Gastroesophageal sphincter (tissue), 3 donors: Measurements from ENCODE around the gene TSKU.

ENCODE experiments used
- EP300 ChIP-seq: sonication (generic); formaldehyde crosslinking; IDR thresholded peaks from one replicate; pipeline ENCODE4 v1.6.1; 2017; ENCODE audit warnings: antibody characterized with exemption, mild to moderate bottlenecking
- POLR2A ChIP-seq, 2 donors: fragments of 450-650 bp; IDR thresholded peaks; one replicate each; pipeline ENCODE4 v1.6.1; 2017; ENCODE audit warnings: antibody characterized with exemption in 2 of 2, mild to moderate bottlenecking in 2 of 2, moderate library complexity in 1 of 2
- POLR2AphosphoS5 ChIP-seq: sonication (generic); formaldehyde crosslinking; IDR thresholded peaks from one replicate; pipeline ENCODE4 v1.6.1; 2017; ENCODE audit warnings: antibody characterized with exemption
- TF ChIP-seq, protein P1 (sequence below), 4 experiments: fragments of 200-600 bp in 2 of 4; fragments of 450-650 bp in 2 of 4; sonication (generic) in 1 of 4; IDR thresholded peaks; one replicate each; pipeline ENCODE4 v1.5.1; 2017 to 2019; ENCODE audit warnings: antibody characterized with exemption in 4 of 4, mild to moderate bottlenecking in 2 of 4, moderate library complexity in 2 of 4

DNA sequence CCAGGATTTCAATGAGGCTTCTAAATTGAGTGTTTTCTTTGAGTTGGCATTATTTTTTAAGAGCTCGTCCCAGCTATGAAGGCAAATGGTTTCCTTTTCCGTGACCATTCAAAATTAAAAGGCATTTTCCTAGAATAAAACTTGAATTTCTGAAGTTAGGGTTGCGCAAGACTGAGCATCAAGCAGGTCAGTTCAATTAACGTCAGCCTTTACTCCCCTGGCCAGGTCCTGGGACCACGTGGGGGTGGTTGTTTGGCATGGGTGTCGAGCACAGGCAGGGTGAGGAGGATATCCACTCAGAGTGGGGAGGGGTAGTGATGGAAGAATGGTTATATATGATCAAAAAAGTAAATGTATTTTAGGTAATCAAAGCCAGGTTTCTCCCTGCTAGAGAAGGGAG lies 43.4 kb upstream of the TSKU start:
- TF ChIP-seq, protein P1, sequence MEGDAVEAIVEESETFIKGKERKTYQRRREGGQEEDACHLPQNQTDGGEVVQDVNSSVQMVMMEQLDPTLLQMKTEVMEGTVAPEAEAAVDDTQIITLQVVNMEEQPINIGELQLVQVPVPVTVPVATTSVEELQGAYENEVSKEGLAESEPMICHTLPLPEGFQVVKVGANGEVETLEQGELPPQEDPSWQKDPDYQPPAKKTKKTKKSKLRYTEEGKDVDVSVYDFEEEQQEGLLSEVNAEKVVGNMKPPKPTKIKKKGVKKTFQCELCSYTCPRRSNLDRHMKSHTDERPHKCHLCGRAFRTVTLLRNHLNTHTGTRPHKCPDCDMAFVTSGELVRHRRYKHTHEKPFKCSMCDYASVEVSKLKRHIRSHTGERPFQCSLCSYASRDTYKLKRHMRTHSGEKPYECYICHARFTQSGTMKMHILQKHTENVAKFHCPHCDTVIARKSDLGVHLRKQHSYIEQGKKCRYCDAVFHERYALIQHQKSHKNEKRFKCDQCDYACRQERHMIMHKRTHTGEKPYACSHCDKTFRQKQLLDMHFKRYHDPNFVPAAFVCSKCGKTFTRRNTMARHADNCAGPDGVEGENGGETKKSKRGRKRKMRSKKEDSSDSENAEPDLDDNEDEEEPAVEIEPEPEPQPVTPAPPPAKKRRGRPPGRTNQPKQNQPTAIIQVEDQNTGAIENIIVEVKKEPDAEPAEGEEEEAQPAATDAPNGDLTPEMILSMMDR (IDR thresholded peaks at IDR 0.05) = no peak
- TF ChIP-seq POLR2A (IDR thresholded peaks at IDR 0.05) = no peak
- TF ChIP-seq EP300 = no peak
- TF ChIP-seq POLR2AphosphoS5 = no peak
